IMR-90 (cell line): ENCODE data around the gene CLDN22. TPM values are rescaled to one million over a fixed set of nuclear protein-coding genes. Genes with fewer than 3 reads are reported as not detected.

Experiments used
- ATAC-seq: fragments of 200-7000 bp; cut with Tn5 transposase; 2 replicates; pipeline ENCODE4 v1.9.1; 2020; ENCODE audit warnings: low read depth, mild to moderate bottlenecking, moderate library complexity
- BruUV-seq: library from RNA; stranded (reverse); fragments of 400-500 nt; replicated peaks from 2 replicates; lab custom pipeline; 2021; lab: Mats Ljungman, UMichigan
- CTCF ChIA-PET: fragments of 300-600 bp; formaldehyde crosslinking; extraction: SDS; loops from one replicate; lab custom pipeline; 2021; ENCODE audit warnings: antibody characterized with exemption; lab: Yijun Ruan, JAX
- POLR2A ChIA-PET: fragments of 300-600 bp; sonication (Branson Sonifier 250); formaldehyde crosslinking; loops from one replicate; lab custom pipeline; 2022; ENCODE audit warnings: antibody characterized with exemption; ENCODE audit not compliant: unreplicated experiment; lab: Charles Lee
- DNase-seq: peaks from one replicate; pipeline ENCODE4 v3.0.0; 2013
- H2AFZ ChIP-seq: replicated peaks from 2 replicates; pipeline ENCODE3; 2013; ENCODE audit warnings: low read length, mild to moderate bottlenecking; ENCODE audit not compliant: poor library complexity
- H2AK5ac ChIP-seq: 2 replicates; pipeline ENCODE4 v1.6.1; 2013; ENCODE audit warnings: low read depth, low read length, inconsistent platforms
- H2AK9ac ChIP-seq: replicated peaks from 2 replicates; pipeline ENCODE3; 2013; ENCODE audit warnings: mild to moderate bottlenecking, low read depth, low read length, moderate library complexity; ENCODE audit not compliant: poor library complexity
- H2BK120ac ChIP-seq: 2 replicates; pipeline ENCODE4 v1.6.1; 2013; ENCODE audit warnings: low read depth, low read length, inconsistent platforms
- H2BK15ac ChIP-seq: 3 replicates; pipeline ENCODE4 v1.6.1; 2013; ENCODE audit warnings: low read depth, low read length, inconsistent platforms
- H2BK20ac ChIP-seq: 2 replicates; pipeline ENCODE4 v1.6.1; 2013; ENCODE audit warnings: low read depth, mild to moderate bottlenecking, inconsistent platforms, low read length, moderate library complexity
- H2BK5ac ChIP-seq: 2 replicates; pipeline ENCODE4 v1.6.1; 2013; ENCODE audit warnings: mild to moderate bottlenecking, low read depth, low read length, inconsistent platforms; ENCODE audit not compliant: poor library complexity, severe bottlenecking
- H3K14ac ChIP-seq: replicated peaks from 2 replicates; pipeline ENCODE4 v1.6.1; 2013; ENCODE audit warnings: low read depth, low read length, inconsistent platforms
- H3K18ac ChIP-seq: 2 replicates; pipeline ENCODE4 v1.6.1; 2013; ENCODE audit warnings: low read depth, low read length, control low read depth
- H3K23ac ChIP-seq: 2 replicates; pipeline ENCODE4 v1.6.1; 2013; ENCODE audit warnings: low read depth, low read length, inconsistent platforms
- H3K27ac ChIP-seq: 2 replicates; pipeline ENCODE4 v1.5.1; 2013; ENCODE audit warnings: mild to moderate bottlenecking, control low read depth, low read length; ENCODE audit not compliant: insufficient read depth
- H3K27me3 ChIP-seq: 2 replicates; pipeline ENCODE4 v1.6.1; 2013; ENCODE audit warnings: low read length; ENCODE audit not compliant: control insufficient read depth, insufficient read depth
- H3K36me3 ChIP-seq: 2 replicates; pipeline ENCODE4 v1.6.1; 2013; ENCODE audit warnings: low read length, mixed read lengths; ENCODE audit not compliant: control insufficient read depth, insufficient read depth
- H3K4ac ChIP-seq: 2 replicates; pipeline ENCODE4 v1.6.1; 2013; ENCODE audit warnings: low read depth, low read length, inconsistent platforms
- H3K4me1 ChIP-seq: 2 replicates; pipeline ENCODE4 v1.6.1; 2013; ENCODE audit warnings: low read length, mixed read lengths; ENCODE audit not compliant: control insufficient read depth, insufficient read depth
- H3K4me2 ChIP-seq: 2 replicates; pipeline ENCODE4 v1.6.1; 2013; ENCODE audit warnings: low read depth, mild to moderate bottlenecking, control low read depth, low read length, moderate library complexity
- H3K4me3 ChIP-seq: 2 replicates; pipeline ENCODE4 v1.5.1; 2013; ENCODE audit warnings: low read depth, mild to moderate bottlenecking, control low read depth, low read length, moderate library complexity; ENCODE audit not compliant: insufficient read depth
- H3K56ac ChIP-seq: 2 replicates; pipeline ENCODE4 v1.6.1; 2013; ENCODE audit warnings: low read length, inconsistent platforms; ENCODE audit not compliant: insufficient read depth; ENCODE audit errors: extremely low read depth
- H3K79me1 ChIP-seq, 2 experiments: 2 replicates each; pipeline ENCODE4 v1.6.1; 2013; ENCODE audit warnings: low read length in 2 of 2, inconsistent platforms in 1 of 2, low read depth in 1 of 2
- H3K9ac ChIP-seq: 2 replicates; pipeline ENCODE4 v1.6.1; 2013; ENCODE audit warnings: low read depth, low read length, control low read depth
- H3K9me1 ChIP-seq: 2 replicates; pipeline ENCODE4 v1.6.1; 2013; ENCODE audit warnings: low read length, inconsistent platforms; ENCODE audit not compliant: insufficient read depth
- H3K9me3 ChIP-seq: 2 replicates; pipeline ENCODE4 v1.6.1; 2013; ENCODE audit warnings: low read length; ENCODE audit not compliant: control insufficient read depth, insufficient read depth
- H4K20me1 ChIP-seq: 2 replicates; pipeline ENCODE4 v1.6.1; 2013; ENCODE audit warnings: low read length, inconsistent platforms; ENCODE audit not compliant: insufficient read depth
- H4K5ac ChIP-seq: 2 replicates; pipeline ENCODE4 v1.6.1; 2013; ENCODE audit warnings: mild to moderate bottlenecking, low read depth, low read length, control low read depth
- H4K8ac ChIP-seq, 2 experiments: 2 replicates each; pipeline ENCODE4 v1.6.1; 2013; ENCODE audit warnings: low read depth in 2 of 2, low read length in 2 of 2, control low read depth in 1 of 2, inconsistent platforms in 1 of 2
- H4K91ac ChIP-seq: 2 replicates; pipeline ENCODE4 v1.6.1; 2013; ENCODE audit warnings: low read depth, low read length, inconsistent platforms; ENCODE audit not compliant: insufficient read depth
- BHLHE40 ChIP-seq: fragments of 150-350 bp; IDR thresholded peaks from 2 replicates; pipeline ENCODE4 v1.6.1; 2016; ENCODE audit warnings: mild to moderate bottlenecking, low read depth, low read length
- CEBPB ChIP-seq: IDR thresholded peaks from 2 replicates; pipeline ENCODE4 v1.6.1; 2012; ENCODE audit warnings: low read depth, low read length, improper control_type of control experiment
- CHD1 ChIP-seq: IDR thresholded peaks from 2 replicates; pipeline ENCODE4 v1.6.1; 2012; ENCODE audit warnings: low read depth, low read length, improper control_type of control experiment
- FOS ChIP-seq: fragments of 150-350 bp; IDR thresholded peaks from 2 replicates; pipeline ENCODE4 v1.6.1; 2016; ENCODE audit warnings: low read depth, low read length
- MAFK ChIP-seq: IDR thresholded peaks from 2 replicates; pipeline ENCODE4 v1.6.1; 2012; ENCODE audit warnings: low read depth, low read length, improper control_type of control experiment
- MAZ ChIP-seq: IDR thresholded peaks from 2 replicates; pipeline ENCODE4 v1.6.1; 2012; ENCODE audit warnings: low read depth, mild to moderate bottlenecking, low read length, improper control_type of control experiment, moderate library complexity, borderline replicate concordance
- MXI1 ChIP-seq: IDR thresholded peaks from 2 replicates; pipeline ENCODE4 v1.6.1; 2012; ENCODE audit warnings: low read depth, mild to moderate bottlenecking, low read length, moderate library complexity, borderline replicate concordance
- NFE2L2 ChIP-seq: fragments of 150-350 bp; IDR thresholded peaks from 2 replicates; pipeline ENCODE4 v1.6.1; 2016; ENCODE audit warnings: low read depth, mild to moderate bottlenecking, low read length
- POLR2A ChIP-seq: IDR thresholded peaks from 2 replicates; pipeline ENCODE4 v1.6.1; 2012; ENCODE audit warnings: mild to moderate bottlenecking, low read depth, low read length
- RAD21 ChIP-seq: IDR thresholded peaks from 2 replicates; pipeline ENCODE4 v1.6.1; 2012; ENCODE audit warnings: low read length, improper control_type of control experiment
- RCOR1 ChIP-seq: IDR thresholded peaks from 2 replicates; pipeline ENCODE4 v1.6.1; 2012; ENCODE audit warnings: mild to moderate bottlenecking, low read length, improper control_type of control experiment; ENCODE audit not compliant: insufficient replicate concordance
- RFX5 ChIP-seq: IDR thresholded peaks from 2 replicates; pipeline ENCODE4 v1.8.0; 2012; ENCODE audit warnings: low read depth, mild to moderate bottlenecking, low read length, moderate library complexity
- WGBS, 2 experiments: methylation state at CpG; one replicate each; pipeline versions ENCODE4 v1.1.5 to v1.1.7; 2013; ENCODE audit warnings: missing lambda C conversion rate in 2 of 2; ENCODE audit not compliant: insufficient read length in 1 of 2; ENCODE audit errors: extremely low coverage in 2 of 2; 5-methylcytosine and 5-hydroxymethylcytosine counted together
- dilution Hi-C: fragments of 300-500 bp; cut with HindIII; formaldehyde crosslinking; loops from one replicate; pipeline ENCODE4 v1.14.3; 2018; ENCODE audit warnings: low sequenced_read_pairs; ENCODE audit not compliant: unreplicated experiment
- in situ Hi-C: fragments of 300-500 bp; cut with MboI; formaldehyde crosslinking; loops from 3 replicates; pipeline ENCODE4 v1.14.3; 2019; ENCODE audit warnings: low sequenced_read_pairs, inconsistent platforms, mixed read lengths
- intact Hi-C: fragments of 100-400 bp; cut with micrococcal nuclease; formaldehyde crosslinking; loops from 2 replicates; pipeline ENCODE4 v1.10.0; 2022
- polyA plus RNA-seq, 3 experiments: library from polyadenylated mRNA; depleted of rRNA; stranded (reverse); fragments of >200 nt; gene quantifications; 2 replicates each; pipeline ENCODE4 v1.2.3, GENCODE V29; 2012; ENCODE audit warnings: low replicate concordance in 1 of 3
- total RNA-seq: library from RNA; depleted of rRNA; stranded (reverse); fragments of >200 nt; gene quantifications from 2 replicates; pipeline ENCODE4 v1.2.3, GENCODE V29; 2012
- TF ChIP-seq, protein P1 (sequence below): fragments of 150-350 bp; IDR thresholded peaks from 2 replicates; pipeline ENCODE4 v1.6.1; 2017; ENCODE audit warnings: mild to moderate bottlenecking, antibody characterized with exemption, low read length, low read depth
- TF ChIP-seq, protein P2 (sequence below): conservative IDR thresholded peaks from 2 replicates; pipeline ENCODE4 v1.5.1; 2012; ENCODE audit warnings: mild to moderate bottlenecking, low read depth, low read length, improper control_type of control experiment

CLDN22 gene
- total and polyA plus RNA-seq, 2 of the 4 experiments (the other 2 are of a cell fraction): not detected

GRCh38 chr4:183335369-183335940 is 15.4 kb upstream of the CLDN22 start:
- peak; percentile 88 for ATAC-seq
- intact Hi-C loops: no loop called here
- H4K8ac ChIP-seq: peak overlapping the region; percentile 49 to 88
- peak overlapping the region; percentile 60; the same call in 2 of the 3 replicates for H2BK15ac ChIP-seq
- no peaks in the 10 kb centered on the region for H3K9me3 ChIP-seq
- in situ Hi-C loops: no loop called here
- H3K4me1 ChIP-seq: peaks cover 6% of the 10 kb centered on the region
- H4K5ac ChIP-seq: peak overlapping the region; percentile 78
- BruUV-seq: no TSS peak
- no peak overlapping the region for H3K9ac ChIP-seq
- peak overlapping the region; percentile 92 for H2BK120ac ChIP-seq
- peak overlapping the region; percentile 10 for H2AK9ac ChIP-seq
- peak overlapping the region; percentile 67 for H2BK5ac ChIP-seq
- TF ChIP-seq RFX5: no peak
- TF ChIP-seq BHLHE40: peak; percentile 31; the same call in 1 of the 2 replicates
- no peak for TF ChIP-seq MXI1
- peak; percentile 85 for TF ChIP-seq FOS
- no peak for TF ChIP-seq CHD1
- no peak for TF ChIP-seq POLR2A
- TF ChIP-seq MAFK: no peak
- no peak for TF ChIP-seq RAD21
- TF ChIP-seq RCOR1: no peak
- TF ChIP-seq, protein P1, sequence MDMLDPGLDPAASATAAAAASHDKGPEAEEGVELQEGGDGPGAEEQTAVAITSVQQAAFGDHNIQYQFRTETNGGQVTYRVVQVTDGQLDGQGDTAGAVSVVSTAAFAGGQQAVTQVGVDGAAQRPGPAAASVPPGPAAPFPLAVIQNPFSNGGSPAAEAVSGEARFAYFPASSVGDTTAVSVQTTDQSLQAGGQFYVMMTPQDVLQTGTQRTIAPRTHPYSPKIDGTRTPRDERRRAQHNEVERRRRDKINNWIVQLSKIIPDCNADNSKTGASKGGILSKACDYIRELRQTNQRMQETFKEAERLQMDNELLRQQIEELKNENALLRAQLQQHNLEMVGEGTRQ: no peak
- TF ChIP-seq MAZ: no peak
- TF ChIP-seq, protein P2, sequence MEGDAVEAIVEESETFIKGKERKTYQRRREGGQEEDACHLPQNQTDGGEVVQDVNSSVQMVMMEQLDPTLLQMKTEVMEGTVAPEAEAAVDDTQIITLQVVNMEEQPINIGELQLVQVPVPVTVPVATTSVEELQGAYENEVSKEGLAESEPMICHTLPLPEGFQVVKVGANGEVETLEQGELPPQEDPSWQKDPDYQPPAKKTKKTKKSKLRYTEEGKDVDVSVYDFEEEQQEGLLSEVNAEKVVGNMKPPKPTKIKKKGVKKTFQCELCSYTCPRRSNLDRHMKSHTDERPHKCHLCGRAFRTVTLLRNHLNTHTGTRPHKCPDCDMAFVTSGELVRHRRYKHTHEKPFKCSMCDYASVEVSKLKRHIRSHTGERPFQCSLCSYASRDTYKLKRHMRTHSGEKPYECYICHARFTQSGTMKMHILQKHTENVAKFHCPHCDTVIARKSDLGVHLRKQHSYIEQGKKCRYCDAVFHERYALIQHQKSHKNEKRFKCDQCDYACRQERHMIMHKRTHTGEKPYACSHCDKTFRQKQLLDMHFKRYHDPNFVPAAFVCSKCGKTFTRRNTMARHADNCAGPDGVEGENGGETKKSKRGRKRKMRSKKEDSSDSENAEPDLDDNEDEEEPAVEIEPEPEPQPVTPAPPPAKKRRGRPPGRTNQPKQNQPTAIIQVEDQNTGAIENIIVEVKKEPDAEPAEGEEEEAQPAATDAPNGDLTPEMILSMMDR: no peak
- no peak for TF ChIP-seq NFE2L2
- peak; percentile 10; the same call in 1 of the 2 replicates for TF ChIP-seq CEBPB
- no peaks in the 10 kb centered on the region for H3K36me3 ChIP-seq
- peak overlapping the region; percentile 65 for H3K56ac ChIP-seq
- peak overlapping the region; percentile 92 for H3K27ac ChIP-seq
- peak overlapping the region; percentile 79 for H4K91ac ChIP-seq
- peaks cover 7% of the 10 kb centered on the region for H3K9me1 ChIP-seq
- H3K23ac ChIP-seq: peak overlapping the region; percentile 72
- H3K18ac ChIP-seq: peak overlapping the region; percentile 46
- peak overlapping the region; percentile 80 for H2AFZ ChIP-seq
- dilution Hi-C loops: no loop called here
- no peak overlapping the region for H3K4me3 ChIP-seq
- H3K4ac ChIP-seq: peak overlapping the region; percentile 91
- ChIA-PET CTCF (no interaction called here), POLR2A (no interaction called here)
- no peak overlapping the region for H3K4me2 ChIP-seq
- peak overlapping the region; percentile 93 for H2BK20ac ChIP-seq
- H2AK5ac ChIP-seq: peak overlapping the region; percentile 25
- H3K27me3 ChIP-seq: no peaks in the 10 kb centered on the region
- WGBS, 2 experiments: no CpG with 5 or more reads among the region's 3 CpGs
- no peaks in the 10 kb centered on the region for H3K79me1 ChIP-seq
- peak overlapping the region; percentile 83 for H3K14ac ChIP-seq
- H4K20me1 ChIP-seq: no peaks in the 10 kb centered on the region
- peak; percentile 96 for DNase-seq
